SK-N-SH treated with all-trans-retinoic acid at 6 μM for 48 hours (cell line): ENCODE data around the gene OR2A1.
"Not testable (repeated sequence)": the region's sequence is repeated elsewhere in the genome, so short reads cannot be mapped to it uniquely, and the experiment has no call there.

Source experiments
- CREB5 ChIP-seq: fragments of 250-450 bp; sonication (Bioruptor Pico); IDR thresholded peaks from 2 replicates; pipeline ENCODE4 v1.5.1; 2020; ENCODE audit warnings: low read depth, mild to moderate bottlenecking, moderate library complexity
- CSDC2 ChIP-seq: fragments of 250-450 bp; sonication (Bioruptor Pico); IDR thresholded peaks from 2 replicates; pipeline ENCODE4 v1.5.0; 2020; ENCODE audit warnings: mild to moderate bottlenecking, moderate library complexity
- ESRRG ChIP-seq: fragments of 250-450 bp; sonication (Bioruptor Pico); IDR thresholded peaks from 2 replicates; pipeline ENCODE4 v1.6.1; 2021; ENCODE audit warnings: mild to moderate bottlenecking
- POU6F1 ChIP-seq: fragments of 250-450 bp; sonication (Bioruptor Pico); IDR thresholded peaks from 2 replicates; pipeline ENCODE4 v1.8.0; 2021; ENCODE audit warnings: low read depth, mild to moderate bottlenecking, moderate library complexity, borderline replicate concordance
- TCF4 ChIP-seq: fragments of 250-450 bp; sonication (Bioruptor Pico); IDR thresholded peaks from 2 replicates; pipeline ENCODE4 v1.8.0; 2021; ENCODE audit warnings: mild to moderate bottlenecking, moderate library complexity, borderline replicate concordance
- ZFP3 ChIP-seq: fragments of 250-450 bp; sonication (Bioruptor Pico); IDR thresholded peaks from 2 replicates; pipeline ENCODE4 v1.5.0; 2020; ENCODE audit warnings: mild to moderate bottlenecking, moderate library complexity
- ZFP30 ChIP-seq: fragments of 450-650 bp; formaldehyde crosslinking; IDR thresholded peaks from 2 replicates; pipeline ENCODE4 v1.5.0; 2022; ENCODE audit warnings: mild to moderate bottlenecking, moderate library complexity
- ZNF565 ChIP-seq: fragments of 450-650 bp; formaldehyde crosslinking; conservative IDR thresholded peaks from 2 replicates; pipeline ENCODE4 v1.5.0; 2020; ENCODE audit warnings: low read depth, mild to moderate bottlenecking, moderate library complexity
- ZNF8 ChIP-seq: fragments of 450-650 bp; formaldehyde crosslinking; IDR thresholded peaks from 2 replicates; pipeline ENCODE4 v1.5.0; 2020; ENCODE audit warnings: mild to moderate bottlenecking, moderate library complexity
- TF ChIP-seq, protein P1 (sequence below): fragments of 250-450 bp; sonication (Bioruptor Pico); IDR thresholded peaks from 2 replicates; pipeline ENCODE4 v1.8.0; 2020; ENCODE audit warnings: mild to moderate bottlenecking, moderate library complexity, borderline replicate concordance

DNA sequence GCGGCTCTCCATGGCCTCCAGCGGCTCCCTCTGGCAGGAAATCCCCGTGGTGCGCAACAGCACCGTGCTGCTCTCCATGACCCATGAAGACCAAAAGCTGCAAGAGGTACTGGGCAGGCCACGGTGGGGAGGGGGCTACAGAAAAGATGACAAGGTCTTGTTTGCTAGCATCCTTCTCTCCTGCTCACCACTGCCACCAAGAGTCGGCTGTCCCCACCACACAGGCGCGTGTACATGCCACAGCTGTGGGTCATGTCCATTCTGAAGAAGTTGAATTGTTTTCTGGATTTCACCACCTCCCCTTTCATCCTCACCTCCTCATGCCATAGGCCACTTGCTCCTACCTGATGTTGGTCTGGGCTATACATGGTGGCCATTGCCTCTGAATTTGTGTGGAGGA, 55.0 kb downstream of the OR2A1 start:
- TF ChIP-seq ZNF565 (CRISPR knock-in tag); CSDC2 (CRISPR knock-in tag); POU6F1 (CRISPR knock-in tag); ZFP30; ESRRG (CRISPR knock-in tag); ZFP3 (CRISPR knock-in tag); ZNF8 (CRISPR knock-in tag); CREB5; TCF4 (CRISPR knock-in tag): not testable (repeated sequence)
- TF ChIP-seq, protein P1, sequence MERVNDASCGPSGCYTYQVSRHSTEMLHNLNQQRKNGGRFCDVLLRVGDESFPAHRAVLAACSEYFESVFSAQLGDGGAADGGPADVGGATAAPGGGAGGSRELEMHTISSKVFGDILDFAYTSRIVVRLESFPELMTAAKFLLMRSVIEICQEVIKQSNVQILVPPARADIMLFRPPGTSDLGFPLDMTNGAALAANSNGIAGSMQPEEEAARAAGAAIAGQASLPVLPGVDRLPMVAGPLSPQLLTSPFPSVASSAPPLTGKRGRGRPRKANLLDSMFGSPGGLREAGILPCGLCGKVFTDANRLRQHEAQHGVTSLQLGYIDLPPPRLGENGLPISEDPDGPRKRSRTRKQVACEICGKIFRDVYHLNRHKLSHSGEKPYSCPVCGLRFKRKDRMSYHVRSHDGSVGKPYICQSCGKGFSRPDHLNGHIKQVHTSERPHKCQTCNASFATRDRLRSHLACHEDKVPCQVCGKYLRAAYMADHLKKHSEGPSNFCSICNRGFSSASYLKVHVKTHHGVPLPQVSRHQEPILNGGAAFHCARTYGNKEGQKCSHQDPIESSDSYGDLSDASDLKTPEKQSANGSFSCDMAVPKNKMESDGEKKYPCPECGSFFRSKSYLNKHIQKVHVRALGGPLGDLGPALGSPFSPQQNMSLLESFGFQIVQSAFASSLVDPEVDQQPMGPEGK (CRISPR knock-in tag): not testable (repeated sequence)
